ENCODE data around the gene ABHD17C. TPM values are rescaled to one million over a fixed set of nuclear protein-coding genes. Genes with fewer than 3 reads are reported as not detected.

ABHD17C gene
- total RNA-seq, 1 donor from 2014 or later: 6.5 TPM

DNA sequence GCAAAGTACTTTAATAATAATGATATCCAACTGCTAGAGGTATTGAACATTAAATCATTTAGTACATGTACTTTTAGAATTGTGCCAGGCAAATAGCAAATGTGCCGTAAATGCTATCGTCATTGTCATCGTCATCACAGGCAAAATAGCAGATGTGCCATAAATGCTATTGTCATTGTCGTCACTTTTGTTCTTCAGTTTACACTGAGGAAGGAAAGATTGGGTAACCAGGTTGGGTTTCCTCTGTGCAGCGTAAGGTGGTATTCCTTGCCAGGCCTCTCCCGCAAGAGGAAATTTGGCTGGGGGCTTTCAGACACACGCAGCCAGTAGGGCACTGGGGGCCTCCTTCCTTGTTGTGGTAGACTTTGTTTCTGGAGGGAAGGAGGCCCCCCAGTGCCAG, 26.4 kb downstream of the ABHD17C start:
- DNase-seq (ENCODE audit: low read depth): no peak
- H3K27me3 ChIP-seq (ENCODE audit: control insufficient read depth, insufficient read depth, low read length): no peaks in the 10 kb centered on the region
- H3K36me3 ChIP-seq (ENCODE audit: control insufficient read depth, insufficient read depth, low read length): no peaks in the 10 kb centered on the region
- no peak overlapping the region for H3K4me3 ChIP-seq (ENCODE audit: low read depth, low read length)
- TF ChIP-seq, protein P1, sequence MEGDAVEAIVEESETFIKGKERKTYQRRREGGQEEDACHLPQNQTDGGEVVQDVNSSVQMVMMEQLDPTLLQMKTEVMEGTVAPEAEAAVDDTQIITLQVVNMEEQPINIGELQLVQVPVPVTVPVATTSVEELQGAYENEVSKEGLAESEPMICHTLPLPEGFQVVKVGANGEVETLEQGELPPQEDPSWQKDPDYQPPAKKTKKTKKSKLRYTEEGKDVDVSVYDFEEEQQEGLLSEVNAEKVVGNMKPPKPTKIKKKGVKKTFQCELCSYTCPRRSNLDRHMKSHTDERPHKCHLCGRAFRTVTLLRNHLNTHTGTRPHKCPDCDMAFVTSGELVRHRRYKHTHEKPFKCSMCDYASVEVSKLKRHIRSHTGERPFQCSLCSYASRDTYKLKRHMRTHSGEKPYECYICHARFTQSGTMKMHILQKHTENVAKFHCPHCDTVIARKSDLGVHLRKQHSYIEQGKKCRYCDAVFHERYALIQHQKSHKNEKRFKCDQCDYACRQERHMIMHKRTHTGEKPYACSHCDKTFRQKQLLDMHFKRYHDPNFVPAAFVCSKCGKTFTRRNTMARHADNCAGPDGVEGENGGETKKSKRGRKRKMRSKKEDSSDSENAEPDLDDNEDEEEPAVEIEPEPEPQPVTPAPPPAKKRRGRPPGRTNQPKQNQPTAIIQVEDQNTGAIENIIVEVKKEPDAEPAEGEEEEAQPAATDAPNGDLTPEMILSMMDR (IDR thresholded peaks at IDR 0.05; ENCODE audit: insufficient read depth, low read length, poor library complexity, severe bottlenecking): no peak

DNA sequence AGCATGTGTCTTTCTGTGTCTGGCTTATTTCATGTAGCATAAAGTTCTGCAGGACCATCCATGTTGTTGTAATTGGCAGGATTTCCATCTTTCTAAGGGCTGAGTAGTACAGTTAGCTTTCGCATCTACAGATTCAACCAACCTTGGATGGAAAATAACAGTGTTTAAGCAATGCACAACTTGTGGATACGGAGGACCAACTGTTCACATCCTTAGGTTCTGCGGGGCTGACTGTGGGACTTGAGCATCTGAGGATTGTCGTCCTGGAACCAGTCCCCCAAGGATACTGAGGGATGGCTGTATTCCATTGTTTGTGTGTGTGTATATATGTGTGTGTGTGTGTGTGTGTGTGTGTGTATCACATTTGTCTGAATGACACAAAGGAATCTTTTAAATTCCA, 27.7 kb downstream of the ABHD17C start:
- TF ChIP-seq, protein P1 (IDR thresholded peaks at IDR 0.05; ENCODE audit: insufficient read depth, low read length, poor library complexity, severe bottlenecking): no peak
- no peaks in the 10 kb centered on the region for H3K27me3 ChIP-seq (ENCODE audit: control insufficient read depth, insufficient read depth, low read length)
- H3K36me3 ChIP-seq (ENCODE audit: control insufficient read depth, insufficient read depth, low read length): no peaks in the 10 kb centered on the region
- H3K4me3 ChIP-seq (ENCODE audit: low read depth, low read length): no peak overlapping the region
- no peak for DNase-seq (ENCODE audit: low read depth)

DNA sequence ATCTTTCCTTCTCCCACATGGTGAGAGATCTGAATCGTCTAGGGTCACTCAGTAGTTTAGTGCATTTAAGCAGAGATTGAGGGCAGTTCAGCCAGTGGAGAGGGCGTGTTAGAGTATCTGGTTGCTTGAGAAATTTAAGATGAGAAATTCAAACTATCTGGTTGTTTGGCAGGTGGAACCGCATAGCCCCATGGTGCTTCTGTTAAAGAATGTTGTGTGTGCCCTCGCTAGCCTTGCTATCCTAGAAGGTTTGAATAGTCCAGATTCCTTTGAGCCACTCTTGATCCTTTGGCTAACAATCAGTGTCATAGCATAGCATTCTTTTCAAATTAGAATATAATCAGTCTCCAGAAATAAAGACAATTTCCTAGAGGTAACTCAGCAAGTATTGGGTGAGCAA, 32.1 kb downstream of the ABHD17C start:
- DNase-seq (ENCODE audit: low read depth): no peak

DNA sequence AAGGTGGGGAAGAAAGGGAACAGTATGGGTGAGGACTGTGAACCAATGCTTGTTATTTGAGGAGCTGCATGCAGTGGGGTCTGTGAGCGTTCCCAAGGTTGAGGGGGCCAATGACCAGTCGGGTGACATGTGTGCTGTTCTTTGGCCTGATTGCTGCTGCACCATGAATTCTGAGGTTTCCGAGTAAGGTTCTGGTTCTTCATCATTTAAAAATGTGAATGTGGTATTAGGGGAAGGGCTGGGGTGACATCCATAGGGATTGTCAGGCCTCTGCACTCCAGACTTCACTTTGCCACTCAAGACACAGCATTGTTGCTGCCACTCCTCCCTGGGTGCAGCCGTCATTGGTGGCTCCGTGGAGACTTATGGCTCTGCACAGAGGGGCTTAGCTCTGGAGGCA, 32.5 kb downstream of the ABHD17C start:
- no peaks in the 10 kb centered on the region for H3K36me3 ChIP-seq (ENCODE audit: control insufficient read depth, insufficient read depth, low read length)
- TF ChIP-seq, protein P1 (IDR thresholded peaks at IDR 0.05; ENCODE audit: insufficient read depth, low read length, poor library complexity, severe bottlenecking): no peak
- DNase-seq (ENCODE audit: low read depth): no peak

More for the DNA sequence above, 32.1 kb downstream of the ABHD17C start:
- H3K36me3 ChIP-seq (ENCODE audit: control insufficient read depth, insufficient read depth, low read length): no peaks in the 10 kb centered on the region
- H3K27me3 ChIP-seq (ENCODE audit: control insufficient read depth, insufficient read depth, low read length): no peaks in the 10 kb centered on the region
- TF ChIP-seq, protein P1 (IDR thresholded peaks at IDR 0.05; ENCODE audit: insufficient read depth, low read length, poor library complexity, severe bottlenecking): no peak
- H3K4me3 ChIP-seq (ENCODE audit: low read depth, low read length): no peak overlapping the region

DNA sequence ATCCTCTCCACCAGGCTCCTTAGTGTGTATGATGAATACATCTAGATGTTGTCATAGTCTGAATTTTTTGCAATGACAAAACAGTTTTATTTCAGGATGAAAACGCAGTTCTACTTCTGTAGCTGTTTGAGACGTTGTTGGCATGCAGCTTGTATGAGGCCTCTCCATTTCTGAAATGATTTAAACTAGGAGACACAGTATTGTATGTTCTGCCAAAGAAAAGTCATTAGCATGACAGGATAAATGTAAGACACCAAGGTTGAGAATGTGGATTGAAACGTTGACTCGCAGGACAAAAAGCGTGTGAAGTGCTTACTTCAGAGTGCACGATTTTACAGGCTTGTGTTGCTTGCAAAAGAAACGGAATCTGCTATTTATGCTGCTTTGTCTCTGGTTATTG, 35.3 kb downstream of the ABHD17C start:
- TF ChIP-seq, protein P1 (IDR thresholded peaks at IDR 0.05; ENCODE audit: insufficient read depth, low read length, poor library complexity, severe bottlenecking): no peak
- no peak for DNase-seq (ENCODE audit: low read depth)
- H3K36me3 ChIP-seq (ENCODE audit: control insufficient read depth, insufficient read depth, low read length): no peaks in the 10 kb centered on the region
- no peaks in the 10 kb centered on the region for H3K27me3 ChIP-seq (ENCODE audit: control insufficient read depth, insufficient read depth, low read length)
- H3K4me3 ChIP-seq (ENCODE audit: low read depth, low read length): no peak overlapping the region

More for the DNA sequence above, 32.5 kb downstream of the ABHD17C start:
- H3K4me3 ChIP-seq (ENCODE audit: low read depth, low read length): no peak overlapping the region
- no peaks in the 10 kb centered on the region for H3K27me3 ChIP-seq (ENCODE audit: control insufficient read depth, insufficient read depth, low read length)

DNA sequence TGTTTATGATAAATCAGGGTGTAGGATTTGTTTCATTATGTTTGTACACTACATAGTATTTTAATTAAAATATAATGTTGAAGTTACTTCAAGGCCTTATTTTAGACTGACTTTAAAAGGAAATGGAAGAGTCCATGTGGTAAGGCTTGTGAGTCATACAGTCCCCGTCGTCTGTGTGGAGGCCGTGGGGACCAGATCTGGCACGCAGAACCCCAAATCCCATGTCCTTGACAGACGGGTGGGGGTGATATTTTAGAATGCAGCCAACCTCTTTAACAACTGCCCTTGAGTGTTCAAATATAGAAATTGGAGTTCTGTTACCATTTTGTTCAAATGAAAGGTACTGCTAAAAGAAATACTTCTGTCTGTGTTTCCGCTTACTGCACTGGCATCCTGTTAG, 35.8 kb downstream of the ABHD17C start:
- TF ChIP-seq, protein P1 (IDR thresholded peaks at IDR 0.05; ENCODE audit: insufficient read depth, low read length, poor library complexity, severe bottlenecking): no peak
- H3K27me3 ChIP-seq (ENCODE audit: control insufficient read depth, insufficient read depth, low read length): no peaks in the 10 kb centered on the region
- no peak overlapping the region for H3K4me3 ChIP-seq (ENCODE audit: low read depth, low read length)
- no peak for DNase-seq (ENCODE audit: low read depth)
- H3K36me3 ChIP-seq (ENCODE audit: control insufficient read depth, insufficient read depth, low read length): no peaks in the 10 kb centered on the region

Data from kidney epithelial cell (primary cell).